ENCODE measurements around the gene VWA8.
"Not testable (repeated sequence)": the region's sequence is repeated elsewhere in the genome, so short reads cannot be mapped to it uniquely, and the experiment has no call there.

The VWA8 gene

GRCh38 chr13:41816057-41816456 is 144.9 kb downstream of the VWA8 start:
- TF ChIP-seq, protein P1, sequence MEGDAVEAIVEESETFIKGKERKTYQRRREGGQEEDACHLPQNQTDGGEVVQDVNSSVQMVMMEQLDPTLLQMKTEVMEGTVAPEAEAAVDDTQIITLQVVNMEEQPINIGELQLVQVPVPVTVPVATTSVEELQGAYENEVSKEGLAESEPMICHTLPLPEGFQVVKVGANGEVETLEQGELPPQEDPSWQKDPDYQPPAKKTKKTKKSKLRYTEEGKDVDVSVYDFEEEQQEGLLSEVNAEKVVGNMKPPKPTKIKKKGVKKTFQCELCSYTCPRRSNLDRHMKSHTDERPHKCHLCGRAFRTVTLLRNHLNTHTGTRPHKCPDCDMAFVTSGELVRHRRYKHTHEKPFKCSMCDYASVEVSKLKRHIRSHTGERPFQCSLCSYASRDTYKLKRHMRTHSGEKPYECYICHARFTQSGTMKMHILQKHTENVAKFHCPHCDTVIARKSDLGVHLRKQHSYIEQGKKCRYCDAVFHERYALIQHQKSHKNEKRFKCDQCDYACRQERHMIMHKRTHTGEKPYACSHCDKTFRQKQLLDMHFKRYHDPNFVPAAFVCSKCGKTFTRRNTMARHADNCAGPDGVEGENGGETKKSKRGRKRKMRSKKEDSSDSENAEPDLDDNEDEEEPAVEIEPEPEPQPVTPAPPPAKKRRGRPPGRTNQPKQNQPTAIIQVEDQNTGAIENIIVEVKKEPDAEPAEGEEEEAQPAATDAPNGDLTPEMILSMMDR (IDR thresholded peaks at IDR 0.05; ENCODE audit: low read depth, low read length): no peak

DNA sequence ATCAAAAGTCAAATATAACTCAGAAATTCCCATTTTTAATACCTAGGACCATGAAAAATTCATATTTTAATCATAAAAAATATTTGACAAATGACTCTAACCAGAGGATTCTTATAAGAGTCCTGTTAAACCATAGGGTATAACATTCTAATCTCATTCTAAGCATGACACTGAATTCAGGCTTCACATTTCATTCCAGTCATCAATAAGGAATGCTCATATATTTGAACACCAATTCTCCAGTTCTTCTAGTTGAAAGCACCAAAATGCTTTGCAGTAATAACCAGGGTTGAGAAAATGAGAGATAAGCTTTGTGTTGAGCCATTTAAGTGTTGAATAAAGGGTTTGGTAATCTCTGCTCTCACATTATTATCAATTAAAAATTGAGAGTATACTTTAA is 147.5 kb downstream of the VWA8 start:
- no peak for DNase-seq
- H3K27me3 ChIP-seq: no peaks in the 10 kb centered on the region
- no peaks in the 10 kb centered on the region for H3K9me3 ChIP-seq
- H3K4me3 ChIP-seq (ENCODE audit: low read depth, low read length): no peak overlapping the region
- no peaks in the 10 kb centered on the region for H3K4me1 ChIP-seq
- H3K36me3 ChIP-seq: peaks cover 30% of the 10 kb centered on the region
- TF ChIP-seq, protein P1 (IDR thresholded peaks at IDR 0.05; ENCODE audit: low read depth, low read length): no peak

More at GRCh38 chr13:41816057-41816456, 144.9 kb downstream of the VWA8 start:
- no peaks in the 10 kb centered on the region for H3K27me3 ChIP-seq
- peaks cover 29% of the 10 kb centered on the region for H3K36me3 ChIP-seq
- no peak overlapping the region for H3K4me3 ChIP-seq (ENCODE audit: low read depth, low read length)
- H3K4me1 ChIP-seq: no peaks in the 10 kb centered on the region
- H3K9me3 ChIP-seq: no peaks in the 10 kb centered on the region
- no peak for DNase-seq

GRCh38 chr13:41812851-41813250 is 148.1 kb downstream of the VWA8 start:
- no peak overlapping the region for H3K4me3 ChIP-seq (ENCODE audit: low read depth, low read length)
- H3K4me1 ChIP-seq: no peaks in the 10 kb centered on the region
- no peak for DNase-seq
- TF ChIP-seq, protein P1 (IDR thresholded peaks at IDR 0.05; ENCODE audit: low read depth, low read length): no peak
- peaks cover 33% of the 10 kb centered on the region for H3K36me3 ChIP-seq
- no peaks in the 10 kb centered on the region for H3K9me3 ChIP-seq
- no peaks in the 10 kb centered on the region for H3K27me3 ChIP-seq

DNA sequence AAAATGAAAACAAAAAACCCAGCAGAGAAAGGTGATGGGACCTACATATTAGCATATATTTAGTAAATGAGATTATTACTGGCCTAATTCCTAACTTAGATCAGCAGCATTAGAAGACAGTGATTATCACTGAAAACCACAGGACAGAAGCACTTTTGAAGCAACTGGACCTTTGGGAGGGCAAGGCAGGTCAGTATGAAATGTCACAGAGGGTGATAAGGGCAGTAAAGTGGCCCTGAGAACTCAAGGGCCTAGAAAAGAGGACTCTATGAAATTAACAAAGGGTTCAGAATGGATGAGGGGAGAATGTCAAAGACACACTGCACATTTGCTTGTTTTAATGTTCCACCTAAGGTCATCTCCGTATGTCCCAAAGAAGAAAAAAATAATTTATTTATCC is 148.7 kb downstream of the VWA8 start:
- H3K4me3 ChIP-seq (ENCODE audit: low read depth, low read length): no peak overlapping the region
- no peak for DNase-seq
- no peaks in the 10 kb centered on the region for H3K27me3 ChIP-seq
- no peaks in the 10 kb centered on the region for H3K4me1 ChIP-seq
- peaks cover 30% of the 10 kb centered on the region for H3K36me3 ChIP-seq
- no peaks in the 10 kb centered on the region for H3K9me3 ChIP-seq
- TF ChIP-seq, protein P1 (IDR thresholded peaks at IDR 0.05; ENCODE audit: low read depth, low read length): no peak

DNA sequence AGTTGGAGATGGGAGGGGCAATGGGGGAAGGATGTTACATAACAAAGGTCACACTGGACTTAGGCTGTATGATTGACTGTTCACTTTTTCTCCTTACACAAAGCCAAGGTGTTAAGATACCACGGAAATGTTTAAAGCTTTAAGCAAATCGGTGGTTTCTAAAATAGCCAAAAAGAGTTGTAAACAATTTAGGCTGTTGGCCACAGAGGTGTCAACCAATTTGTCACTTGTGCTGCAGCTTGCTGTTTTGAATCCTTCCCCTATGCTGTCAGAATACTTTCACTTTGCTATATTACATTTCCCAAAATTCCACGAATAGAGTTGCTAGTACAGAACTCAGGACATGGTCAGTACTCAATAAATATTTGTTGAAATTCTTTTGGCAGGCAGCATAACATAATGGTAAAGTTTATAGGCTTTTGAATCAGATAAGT is 149.3 kb downstream of the VWA8 start:
- Histone ChIP-seq H3K36me3 (peaks cover 30% of the 10 kb centered on the region), H3K9me3 (no peaks in the 10 kb centered on the region), H3K4me1 (no peaks in the 10 kb centered on the region), H3K27me3 (no peaks in the 10 kb centered on the region), H3K4me3 (ENCODE audit: low read depth, low read length) (no peak overlapping the region)
- TF ChIP-seq, protein P1 (IDR thresholded peaks at IDR 0.05; ENCODE audit: low read depth, low read length): no peak
- no peak for DNase-seq

DNA sequence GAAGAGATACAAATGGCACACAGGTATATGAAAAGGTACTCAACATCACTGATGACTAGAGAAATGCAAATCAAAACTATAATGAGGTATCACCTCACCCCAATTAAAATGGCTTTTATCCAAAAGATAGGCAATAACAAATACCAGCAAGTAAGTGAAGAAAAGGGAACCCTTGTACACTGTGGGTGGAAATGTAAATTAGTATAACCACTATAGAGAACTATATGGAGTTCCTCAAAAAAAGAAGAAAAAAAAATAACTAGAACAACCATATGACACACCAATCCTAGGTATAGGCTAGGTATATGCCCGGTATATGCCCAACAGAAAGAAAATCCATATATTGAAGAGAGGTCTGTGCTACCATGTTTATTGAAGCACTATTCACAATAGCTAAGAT is 150.9 kb downstream of the VWA8 start:
- no peaks in the 10 kb centered on the region for H3K9me3 ChIP-seq
- no peaks in the 10 kb centered on the region for H3K4me1 ChIP-seq
- H3K27me3 ChIP-seq: no peaks in the 10 kb centered on the region
- no peak for DNase-seq
- no peak overlapping the region for H3K4me3 ChIP-seq (ENCODE audit: low read depth, low read length)
- peaks cover 18% of the 10 kb centered on the region for H3K36me3 ChIP-seq
- TF ChIP-seq, protein P1 (IDR thresholded peaks at IDR 0.05; ENCODE audit: low read depth, low read length): no peak

DNA sequence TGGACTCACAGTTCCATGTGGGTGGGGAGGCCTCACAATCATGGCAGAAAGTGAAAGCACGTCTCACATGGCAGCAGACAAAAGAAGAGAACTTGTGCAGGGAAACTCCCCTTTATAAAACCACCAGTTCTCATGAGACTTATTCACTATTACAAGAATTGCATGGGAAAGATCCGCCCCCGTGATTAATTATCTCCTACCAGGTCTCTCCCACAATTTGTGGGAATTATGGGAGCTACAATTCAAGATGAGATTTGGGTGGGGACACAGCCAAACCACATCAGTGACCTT is 157.5 kb downstream of the VWA8 start:
- H3K4me1 ChIP-seq; DNase-seq; H3K4me3 ChIP-seq (ENCODE audit: low read depth, low read length); H3K27me3 ChIP-seq; H3K9me3 ChIP-seq: not testable (repeated sequence)
- peaks cover 16% of the 10 kb centered on the region for H3K36me3 ChIP-seq
